MCF 10A (cell line): ENCODE results near the gene TRMT112. TPM values are rescaled to one million over a fixed set of nuclear protein-coding genes. Genes with fewer than 3 reads are reported as not detected.

Experiments
- Bru-seq: library from RNA; stranded (reverse); fragments of 400-500 nt; gene quantifications from one replicate; lab custom pipeline; 2021; lab: Mats Ljungman, UMichigan
- BruChase-seq, 2 experiments: library from RNA; stranded (reverse); fragments of 400-500 nt; gene quantifications; one replicate each; lab custom pipeline; 2021; lab: Mats Ljungman, UMichigan
- BruUV-seq: library from RNA; stranded (reverse); fragments of 400-500 nt; replicated peaks from 2 replicates; lab custom pipeline; 2021; lab: Mats Ljungman, UMichigan
- CTCF ChIA-PET: fragments of 300-600 bp; sonication (Branson Sonifier 250); formaldehyde crosslinking; extraction: SDS; loops from one replicate; lab custom pipeline; 2021; ENCODE audit warnings: antibody characterized with exemption, inconsistent platforms; lab: Yijun Ruan, JAX
- POLR2A ChIA-PET: fragments of 300-600, 350-650 bp; sonication (Branson Sonifier 250); formaldehyde crosslinking; extraction: SDS; loops from one replicate; lab custom pipeline; 2020; ENCODE audit warnings: antibody characterized with exemption, inconsistent platforms; lab: Yijun Ruan, JAX
- DNase-seq: peaks from one replicate; pipeline ENCODE4 v3.0.0-alpha.2; 2018; ENCODE audit not compliant: unreplicated experiment
- H3K27ac Mint-ChIP-seq: one replicate; pipeline ENCODE4 v1.8.0; 2022; ENCODE audit warnings: mild to moderate bottlenecking, low read depth, mixed read lengths; ENCODE audit not compliant: unreplicated experiment
- H3K27me3 Mint-ChIP-seq: one replicate; pipeline ENCODE4 v1.8.0; 2022; ENCODE audit warnings: mixed read lengths; ENCODE audit not compliant: insufficient read depth, unreplicated experiment
- H3K36me3 Mint-ChIP-seq: one replicate; pipeline ENCODE4 v1.8.0; 2022; ENCODE audit warnings: mild to moderate bottlenecking, moderate library complexity, mixed read lengths; ENCODE audit not compliant: insufficient read depth, unreplicated experiment
- H3K4me1 Mint-ChIP-seq: one replicate; pipeline ENCODE4 v1.8.0; 2022; ENCODE audit warnings: mixed read lengths; ENCODE audit not compliant: insufficient read depth, unreplicated experiment
- H3K4me3 Mint-ChIP-seq: one replicate; pipeline ENCODE4 v1.8.0; 2022; ENCODE audit warnings: mild to moderate bottlenecking, moderate library complexity, mixed read lengths; ENCODE audit not compliant: unreplicated experiment
- H3K9me3 Mint-ChIP-seq: one replicate; pipeline ENCODE4 v1.8.0; 2022; ENCODE audit warnings: mixed read lengths; ENCODE audit not compliant: unreplicated experiment
- intact Hi-C: fragments of 100-400 bp; cut with micrococcal nuclease; formaldehyde crosslinking; loops from 2 replicates; pipeline ENCODE4 v1.14.1; 2022
- long read RNA-seq: library from polyadenylated mRNA; stranded (forward); transcript quantifications from one replicate; pipeline ENCODE4 v2.0.0, GENCODE V29; 2022
- total RNA-seq: library from RNA; stranded (reverse); gene quantifications from 2 replicates; pipeline ENCODE4 v1.2.3, GENCODE V29; 2022
- TF ChIP-seq, protein P1 (sequence below): fragments of 200-600 bp; IDR thresholded peaks from one replicate; pipeline ENCODE4 v1.8.0; 2022; ENCODE audit warnings: antibody characterized with exemption, mild to moderate bottlenecking; ENCODE audit not compliant: unreplicated experiment

The TRMT112 gene
- total RNA-seq (284 and 354 TPM in 2 replicates), Bru-seq, nascent RNA (percentile 97 among the genes with signal in this experiment), BruChase-seq, experiment 1, labeled RNA remaining after a 6-hour chase (percentile 99 among the genes with signal in this experiment), BruChase-seq, experiment 2, labeled RNA remaining after a 2-hour chase (percentile 99 among the genes with signal in this experiment)
- long read RNA-seq, transcript TRMT112-205 (3 exons, 659 nt): minor isoform, 5 of 352 reads
- long read RNA-seq, transcript TRMT112-201 (4 exons, 561 nt): minor isoform, 10 of 352 reads
- long read RNA-seq, transcript TRMT112-206 (4 exons, 1,106 nt): major isoform, 328 of 352 reads
- long read RNA-seq, partial matches to known transcripts: 5 of 352 reads
- long read RNA-seq, other reads (novel, unspliced or antisense): 1 of 352 reads

DNA sequence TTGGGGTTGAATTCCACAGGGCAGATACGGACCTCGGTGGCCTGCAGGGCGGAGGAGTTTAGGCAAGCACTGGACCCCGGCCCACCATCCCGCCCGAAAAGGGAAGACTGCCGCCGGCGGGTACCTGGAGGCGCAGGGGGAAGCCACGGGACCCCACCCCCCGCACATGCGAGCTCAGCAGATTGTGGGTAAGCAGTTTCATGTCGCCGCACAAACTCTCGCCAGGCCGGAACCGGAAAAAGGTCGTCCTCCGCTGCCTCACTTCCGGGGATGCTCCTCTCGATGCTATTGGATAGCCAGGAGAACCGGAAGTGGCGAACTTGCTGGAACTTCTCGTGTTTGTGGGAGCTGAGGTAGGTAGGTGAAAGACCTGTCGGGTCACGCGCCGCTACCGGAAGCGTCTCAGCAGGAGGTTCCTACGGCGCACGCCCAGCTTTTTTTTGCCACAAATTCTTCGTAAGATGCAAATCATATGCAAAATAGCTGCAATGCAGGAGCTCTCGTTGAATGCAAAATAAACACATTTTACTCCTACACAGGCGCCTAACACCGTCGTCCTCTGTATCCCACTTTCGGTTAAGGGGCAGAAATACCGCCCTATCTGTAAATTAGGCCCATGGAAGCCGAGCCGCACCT lies at the start of gene TRMT112:
TSS of gene TRMT112 (minus strand) at position 235 of the 636 bp plus-strand sequence. CDS start at position 202, 33 bp downstream.
- intact Hi-C loops: loop anchor here (1.0 kb wide), 1 partner anchor 38 kb away; no protein-coding TSS in a partner anchor
- CTCF ChIA-PET: interaction anchor here (0.5 to 10.2 kb wide), 18 partner anchors 9 to 184 kb away, joined by 3 to 148 read pairs (median 7); partner anchors contain the start of gene RPS6KA4
- no peaks in the 10 kb centered on the region for H3K27me3 Mint-ChIP-seq
- H3K9me3 Mint-ChIP-seq: no peaks in the 10 kb centered on the region
- TF ChIP-seq, protein P1, sequence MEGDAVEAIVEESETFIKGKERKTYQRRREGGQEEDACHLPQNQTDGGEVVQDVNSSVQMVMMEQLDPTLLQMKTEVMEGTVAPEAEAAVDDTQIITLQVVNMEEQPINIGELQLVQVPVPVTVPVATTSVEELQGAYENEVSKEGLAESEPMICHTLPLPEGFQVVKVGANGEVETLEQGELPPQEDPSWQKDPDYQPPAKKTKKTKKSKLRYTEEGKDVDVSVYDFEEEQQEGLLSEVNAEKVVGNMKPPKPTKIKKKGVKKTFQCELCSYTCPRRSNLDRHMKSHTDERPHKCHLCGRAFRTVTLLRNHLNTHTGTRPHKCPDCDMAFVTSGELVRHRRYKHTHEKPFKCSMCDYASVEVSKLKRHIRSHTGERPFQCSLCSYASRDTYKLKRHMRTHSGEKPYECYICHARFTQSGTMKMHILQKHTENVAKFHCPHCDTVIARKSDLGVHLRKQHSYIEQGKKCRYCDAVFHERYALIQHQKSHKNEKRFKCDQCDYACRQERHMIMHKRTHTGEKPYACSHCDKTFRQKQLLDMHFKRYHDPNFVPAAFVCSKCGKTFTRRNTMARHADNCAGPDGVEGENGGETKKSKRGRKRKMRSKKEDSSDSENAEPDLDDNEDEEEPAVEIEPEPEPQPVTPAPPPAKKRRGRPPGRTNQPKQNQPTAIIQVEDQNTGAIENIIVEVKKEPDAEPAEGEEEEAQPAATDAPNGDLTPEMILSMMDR: no peak
- peak; percentile 99 for DNase-seq
- peak within 1 kb of the TSS; percentile 86 for H3K4me3 Mint-ChIP-seq
- H3K4me1 Mint-ChIP-seq: peaks cover 43% of the 10 kb centered on the region
- POLR2A ChIA-PET: interaction anchor here (0.6 to 5.8 kb wide), 33 partner anchors 8 to 1922 kb away, joined by 3 to 285 read pairs (median 4); partner anchors contain the start of genes B3GAT3, BAD, CCDC88B and COX8A
- no TSS peak for BruUV-seq
- peaks cover 65% of the 10 kb centered on the region for H3K36me3 Mint-ChIP-seq
- peak within 1 kb of the TSS; percentile 93 for H3K27ac Mint-ChIP-seq

- no peak for DNase-seq
- peaks cover 64% of the 10 kb centered on the region for H3K36me3 Mint-ChIP-seq
- no TSS peak for BruUV-seq
- intact Hi-C loops: no loop called here
- no peaks in the 10 kb centered on the region for H3K9me3 Mint-ChIP-seq
- no peaks in the 10 kb centered on the region for H3K27me3 Mint-ChIP-seq
- no peak overlapping the region for H3K4me3 Mint-ChIP-seq
- POLR2A ChIA-PET: interaction anchor here (0.7 to 1.6 kb wide), 3 partner anchors 10 to 338 kb away, joined by 3 to 4 read pairs (median 3); no protein-coding TSS in a partner anchor
- H3K4me1 Mint-ChIP-seq: no peaks in the 10 kb centered on the region
- CTCF ChIA-PET: interaction anchor here (0.7 to 1.1 kb wide), 2 partner anchors 12 to 63 kb away, joined by 3 to 4 read pairs; no protein-coding TSS in a partner anchor
- H3K27ac Mint-ChIP-seq: no peak overlapping the region
- TF ChIP-seq, protein P1: no peak
Observed at GRCh38 chr11:64366751-64367150, 49.4 kb upstream of the TRMT112 start.

GRCh38 chr11:64364911-64365310 lies 47.6 kb upstream of the TRMT112 start:
- H3K4me1 Mint-ChIP-seq: peaks cover 4% of the 10 kb centered on the region
- TF ChIP-seq, protein P1: no peak
- peaks cover 60% of the 10 kb centered on the region for H3K36me3 Mint-ChIP-seq
- intact Hi-C loops: no loop called here
- no peaks in the 10 kb centered on the region for H3K9me3 Mint-ChIP-seq
- no peak overlapping the region for H3K4me3 Mint-ChIP-seq
- no TSS peak for BruUV-seq
- ChIA-PET POLR2A (interaction anchor here (0.6 kb wide), 1 partner anchor 12 kb away, joined by 3 read pairs; no protein-coding TSS in a partner anchor), CTCF (interaction anchor here (0.6 to 0.7 kb wide), 2 partner anchors 46 to 86 kb away, joined by 3 read pairs; no protein-coding TSS in a partner anchor)
- no peak for DNase-seq
- H3K27me3 Mint-ChIP-seq: no peaks in the 10 kb centered on the region
- no peak overlapping the region for H3K27ac Mint-ChIP-seq
